LNCaP clone FGC (cell line): Measurements from ENCODE around the gene UBR2.
"Not testable (repeated sequence)": the region's sequence is repeated elsewhere in the genome, so short reads cannot be mapped to it uniquely, and the experiment has no call there.

ENCODE experiments used
- DNase-seq: peaks from one replicate; pipeline ENCODE4 v3.0.0-alpha.2; 2011; ENCODE audit warnings: low read depth
- H3K4me3 ChIP-seq: 2 replicates; pipeline ENCODE4 v1.5.1; 2011; ENCODE audit warnings: mild to moderate bottlenecking, low read depth, low read length, control low read depth
- TF ChIP-seq, protein P1 (sequence below): IDR thresholded peaks from 2 replicates; pipeline ENCODE4 v1.5.1; 2012; ENCODE audit warnings: mild to moderate bottlenecking; ENCODE audit not compliant: control insufficient read depth, insufficient read depth; ENCODE audit errors: extremely low read depth

UBR2 gene

DNA sequence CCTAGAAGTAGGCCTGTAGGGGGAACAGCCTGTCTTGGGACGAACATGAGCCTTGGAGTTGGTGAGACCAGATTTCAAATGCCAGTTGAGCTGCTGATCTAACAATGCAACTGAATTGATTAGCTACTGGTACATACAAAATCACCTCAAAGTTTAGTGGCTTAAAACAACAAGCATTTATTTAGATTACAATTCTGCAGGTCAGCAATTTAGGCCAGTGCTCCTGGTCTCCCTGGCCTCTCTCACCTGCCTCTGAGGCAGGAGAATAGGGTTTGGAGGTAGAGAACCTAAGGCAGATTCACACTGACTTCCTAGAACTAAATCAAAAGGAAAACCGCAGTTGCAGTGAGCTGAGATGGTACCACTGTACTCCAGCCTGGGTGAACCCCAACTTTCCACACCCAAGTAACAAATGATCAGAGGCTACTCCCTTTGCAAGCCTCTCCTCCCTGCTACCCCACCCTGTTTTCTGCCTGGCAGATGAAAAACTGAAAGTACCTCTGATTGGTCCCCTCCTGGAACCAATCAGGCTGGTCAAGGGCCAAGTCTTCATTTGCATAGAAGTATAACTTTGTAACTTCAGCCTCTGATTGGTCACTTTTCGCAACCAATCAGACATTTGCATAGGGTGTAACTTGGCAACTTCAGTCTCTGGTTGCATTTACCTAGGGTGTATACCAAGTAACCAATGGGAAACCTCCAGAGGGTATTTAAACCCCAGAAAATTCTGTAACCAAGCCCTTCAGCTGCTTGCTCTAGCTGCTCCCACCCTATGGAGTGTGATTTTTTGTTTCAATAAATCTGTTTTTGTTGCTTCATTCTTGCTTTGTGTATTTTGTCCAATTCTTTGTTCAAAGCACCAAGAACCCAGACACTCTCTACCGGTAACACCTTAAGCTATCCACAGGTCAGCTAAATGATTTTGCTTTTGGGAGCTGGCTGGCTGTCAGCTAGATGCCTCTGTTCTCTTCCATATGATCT is 8.1 kb upstream of the UBR2 start:
- TF ChIP-seq, protein P1, sequence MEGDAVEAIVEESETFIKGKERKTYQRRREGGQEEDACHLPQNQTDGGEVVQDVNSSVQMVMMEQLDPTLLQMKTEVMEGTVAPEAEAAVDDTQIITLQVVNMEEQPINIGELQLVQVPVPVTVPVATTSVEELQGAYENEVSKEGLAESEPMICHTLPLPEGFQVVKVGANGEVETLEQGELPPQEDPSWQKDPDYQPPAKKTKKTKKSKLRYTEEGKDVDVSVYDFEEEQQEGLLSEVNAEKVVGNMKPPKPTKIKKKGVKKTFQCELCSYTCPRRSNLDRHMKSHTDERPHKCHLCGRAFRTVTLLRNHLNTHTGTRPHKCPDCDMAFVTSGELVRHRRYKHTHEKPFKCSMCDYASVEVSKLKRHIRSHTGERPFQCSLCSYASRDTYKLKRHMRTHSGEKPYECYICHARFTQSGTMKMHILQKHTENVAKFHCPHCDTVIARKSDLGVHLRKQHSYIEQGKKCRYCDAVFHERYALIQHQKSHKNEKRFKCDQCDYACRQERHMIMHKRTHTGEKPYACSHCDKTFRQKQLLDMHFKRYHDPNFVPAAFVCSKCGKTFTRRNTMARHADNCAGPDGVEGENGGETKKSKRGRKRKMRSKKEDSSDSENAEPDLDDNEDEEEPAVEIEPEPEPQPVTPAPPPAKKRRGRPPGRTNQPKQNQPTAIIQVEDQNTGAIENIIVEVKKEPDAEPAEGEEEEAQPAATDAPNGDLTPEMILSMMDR: no peak
- DNase-seq: no peak
- no peak overlapping the region for H3K4me3 ChIP-seq

DNA sequence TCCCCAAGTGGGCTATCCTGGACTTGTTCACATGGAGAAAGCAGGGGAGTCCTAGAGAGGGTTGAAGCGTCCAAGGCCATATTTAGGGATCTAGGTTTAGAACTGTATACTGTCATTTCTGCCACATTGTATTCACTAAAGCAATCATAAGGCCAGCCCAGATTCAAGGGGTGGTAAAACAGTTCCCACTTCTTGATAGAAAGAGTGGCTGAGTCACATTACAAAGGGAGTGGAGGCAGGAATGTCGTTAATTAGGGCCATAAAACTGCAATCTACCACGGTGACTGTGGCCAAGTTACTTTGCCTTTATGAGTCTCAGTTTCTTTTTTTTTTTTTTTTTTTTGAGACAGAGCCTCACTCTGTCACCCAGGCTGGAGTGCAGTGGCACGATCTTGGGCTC is 7.4 kb upstream of the UBR2 start:
- TF ChIP-seq, protein P1: no peak
- H3K4me3 ChIP-seq: no peak overlapping the region
- DNase-seq: no peak

DNA sequence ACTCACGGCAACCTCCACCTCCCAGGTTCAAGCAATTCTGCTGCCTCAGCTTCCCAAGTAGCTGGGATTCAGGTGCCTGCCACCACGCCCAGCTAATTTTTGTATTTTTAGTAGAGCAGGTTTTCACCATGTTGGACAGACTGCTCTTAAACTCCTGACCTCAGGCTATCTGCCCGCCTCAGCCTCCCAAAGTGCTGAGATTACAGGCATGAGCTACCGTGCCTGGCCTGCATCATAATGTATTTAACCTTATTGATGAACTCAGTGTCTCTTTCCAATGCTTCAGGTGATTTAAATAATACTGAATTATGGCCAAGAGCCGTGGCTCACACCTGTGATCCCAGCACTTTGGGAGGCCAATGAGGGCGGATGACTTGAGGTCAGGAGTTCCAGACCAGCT is 4.6 kb upstream of the UBR2 start:
- H3K4me3 ChIP-seq, DNase-seq: not testable (repeated sequence)

DNA sequence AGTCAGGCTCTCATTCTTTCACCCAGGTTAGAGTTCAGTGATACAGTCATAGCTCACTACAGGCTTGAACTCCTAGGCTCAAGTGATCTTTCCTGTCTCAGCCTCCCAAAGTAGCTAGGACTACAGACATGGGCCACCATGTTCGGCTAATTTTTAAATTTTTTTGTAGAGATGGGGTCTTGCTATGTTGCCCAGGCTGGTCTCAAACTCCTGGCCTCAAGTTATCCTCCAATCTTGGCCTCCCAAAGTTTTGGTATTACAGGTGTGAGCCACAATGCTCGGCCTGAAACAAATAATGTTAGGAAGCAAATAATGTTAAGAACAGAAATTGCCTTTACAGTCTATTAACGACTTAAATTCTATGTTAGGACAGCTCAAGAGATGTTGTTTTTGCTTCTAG is 1.8 kb upstream of the UBR2 start:
- no peak for DNase-seq
- TF ChIP-seq, protein P1: no peak
- H3K4me3 ChIP-seq: no peak overlapping the region

DNA sequence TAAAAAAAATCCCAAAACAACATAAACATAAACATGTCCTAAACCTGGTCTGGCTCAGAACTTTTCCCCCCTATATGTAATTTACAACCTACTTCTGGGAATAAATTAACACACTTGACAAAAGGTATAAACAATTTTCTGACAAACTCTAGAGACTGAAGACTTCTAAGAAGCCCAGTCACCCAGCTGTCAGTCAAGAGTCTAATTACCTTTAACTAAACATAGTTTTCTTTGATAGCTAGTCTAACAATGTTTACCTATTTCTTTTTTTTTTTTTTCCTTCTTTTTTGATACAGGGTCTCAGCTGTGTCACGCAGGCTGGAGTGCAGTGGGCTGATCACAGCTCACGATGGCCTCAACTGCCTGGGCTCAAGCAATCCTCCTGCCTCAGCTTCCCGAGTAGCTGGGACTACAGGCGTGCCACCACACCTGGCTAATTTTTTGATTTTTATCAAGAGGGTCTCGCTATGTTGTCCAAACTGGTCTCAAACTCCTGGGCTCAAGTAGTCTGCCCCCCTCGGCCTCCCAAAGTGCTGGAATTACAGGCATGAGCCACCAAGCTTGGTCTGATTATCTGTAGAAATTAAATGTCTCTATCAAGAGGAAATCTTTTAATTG is 932 bp upstream of the UBR2 start:
- TF ChIP-seq, protein P1: no peak
- DNase-seq: no peak
- H3K4me3 ChIP-seq: no peak overlapping the region; the same call in 1 of the 2 replicates

DNA sequence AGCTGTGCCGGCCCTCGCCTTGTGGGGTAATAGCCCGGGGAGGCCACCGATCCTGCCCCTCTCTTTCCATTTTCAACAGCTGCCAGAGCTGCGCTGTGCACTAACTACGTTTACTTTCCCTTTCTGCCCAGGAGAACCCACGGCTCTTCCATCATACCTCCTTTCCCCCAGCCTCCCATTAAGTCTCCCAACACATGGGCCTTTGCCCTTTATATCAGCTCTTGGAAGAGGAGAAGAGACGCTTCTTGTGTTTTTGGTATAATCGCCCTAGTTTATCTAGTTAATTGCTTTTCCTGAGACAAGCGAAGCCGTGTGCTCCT is 637 bp downstream of the UBR2 start:
- TF ChIP-seq, protein P1: no peak
- H3K4me3 ChIP-seq: peak overlapping the region; percentile 96
- DNase-seq: no peak

DNA sequence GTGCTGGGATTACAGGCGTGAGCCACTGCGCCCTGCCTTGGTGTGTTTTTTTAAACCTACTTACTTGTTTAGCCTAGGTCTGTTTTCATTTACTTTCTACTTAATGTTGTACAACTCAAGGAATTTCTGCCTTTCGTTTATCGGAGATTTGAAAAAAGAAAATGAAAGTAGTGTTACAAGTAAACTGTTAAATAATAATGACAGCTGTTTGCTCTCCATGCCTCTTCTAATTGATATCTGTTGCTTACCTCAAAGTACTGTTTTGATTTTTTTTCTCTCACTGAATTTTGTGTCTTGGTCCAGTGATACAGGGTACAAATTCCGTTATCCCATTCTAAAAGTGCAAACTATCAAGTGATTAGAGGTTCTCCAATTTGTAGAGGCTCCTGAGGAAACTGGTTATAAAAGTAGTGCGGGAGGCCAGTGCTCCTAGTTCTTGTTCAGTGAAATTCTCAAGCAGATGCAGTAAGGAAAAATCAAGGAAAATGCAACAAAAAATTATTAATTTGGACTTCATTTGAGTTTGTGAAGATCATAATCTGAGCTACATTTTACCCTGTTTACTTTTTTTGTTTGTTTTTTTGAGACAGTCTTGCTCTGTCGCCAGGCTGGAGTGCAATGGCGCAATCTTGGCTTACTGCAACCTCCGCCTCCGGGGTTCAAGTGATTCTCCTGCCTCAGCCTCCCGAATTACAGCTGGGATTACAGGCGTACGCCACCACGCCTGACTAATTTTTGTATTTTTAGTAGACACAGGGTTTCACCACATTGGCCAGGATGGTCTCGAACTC is 2.2 kb downstream of the UBR2 start:
- no peak for DNase-seq
- peak overlapping the region; percentile 96 for H3K4me3 ChIP-seq
- TF ChIP-seq, protein P1: no peak
